ENCODE measurements around the gene PIK3AP1. TPM values are rescaled to one million over a fixed set of nuclear protein-coding genes. Genes with fewer than 3 reads are reported as not detected.
"Not testable (repeated sequence)": the region's sequence is repeated elsewhere in the genome, so short reads cannot be mapped to it uniquely, and the experiment has no call there.

PIK3AP1 gene
- total and polyA plus RNA-seq, 10 of the 15 experiments (the other 5 are each of a cell fraction or from before 2014, with no cell fraction given): 26.2 to 306 (median 119) TPM

GRCh38 chr10:96576277-96576980 is 143.9 kb downstream of the PIK3AP1 start:
- DNase-seq (ENCODE audit: low read depth, low spot score) (no peak), FAIRE-seq (no peak), ATAC-seq (peak; percentile 72)
- ChIA-PET CTCF (interaction anchor here (0.6 to 1.0 kb wide), 4 partner anchors 11 to 1023 kb away, joined by 3 to 5 read pairs (median 4); partner anchors contain the start of gene TM9SF3), SMC1A (ENCODE audit: uncharacterized antibody, unreplicated experiment) (interaction anchor here (2.3 kb wide), 1 partner anchor 9 kb away, joined by 6 read pairs; no protein-coding TSS in a partner anchor), RAD21 (ENCODE audit: unreplicated experiment) (no interaction called here), POLR2A (interaction anchor here (0.6 to 1.0 kb wide), 2 partner anchors 12 to 25 kb away, joined by 3 read pairs; no protein-coding TSS in a partner anchor)
- in situ Hi-C loops (cut with MboI) (no loop called here), intact Hi-C loops (cut with micrococcal nuclease; ENCODE audit: unreplicated experiment) (no loop called here)
- Histone ChIP-seq H3K27ac (ENCODE audit: control insufficient read depth, insufficient read depth) (peak overlapping the region; percentile 42; the same call in 1 of the 2 replicates), H4K20me1 (ENCODE audit: control insufficient read depth, insufficient read depth) (no peaks in the 10 kb centered on the region), H3K36me3 (ENCODE audit: control insufficient read depth in 2 of 2, insufficient read depth in 2 of 2, low read length in 1 of 2) (peaks cover 0 to 7% of the 10 kb centered on the region in 2 experiments; a peak in 3 of 4 replicates), H3K79me2 (ENCODE audit: control insufficient read depth, insufficient read depth, low read length) (peaks cover 85% of the 10 kb centered on the region), H3K4me3 (no peak overlapping the region), H3K27me3 (replicated peaks in 1 of 2; ENCODE audit: control insufficient read depth in 2 of 2, insufficient read depth in 2 of 2, low read length in 1 of 2) (no peaks in the 10 kb centered on the region), H2AFZ (ENCODE audit: control insufficient read depth, low read depth, low read length) (no peak overlapping the region), H3K4me1 (ENCODE audit: control insufficient read depth, insufficient read depth, low read length) (peaks cover 6% of the 10 kb centered on the region; the same call in 1 of the 2 replicates), H3K4me2 (ENCODE audit: control insufficient read depth, insufficient read depth) (no peak overlapping the region), H3K9ac (ENCODE audit: control insufficient read depth, insufficient read depth, low read length) (no peak overlapping the region), H3K9me3 (replicated peaks; ENCODE audit: control insufficient read depth, insufficient read depth, low read length) (no peaks in the 10 kb centered on the region; the same call in 2 of the 3 replicates)
- no TSS peak for BruUV-seq (replicated peaks)
- TF ChIP-seq CREM (IDR thresholded peaks at IDR 0.05; ENCODE audit: low read depth) (no peak), EED (IDR thresholded peaks at IDR 0.05; ENCODE audit: low read depth) (no peak), ELK1 (IDR thresholded peaks at IDR 0.05; ENCODE audit: low read depth, low read length) (no peak), USF1 (IDR thresholded peaks at IDR 0.05; ENCODE audit: borderline replicate concordance, extremely low read length, insufficient read depth, low read depth, low read length) (no peak), ZNF217 (IDR thresholded peaks at IDR 0.05) (no peak), TAF1 (IDR thresholded peaks at IDR 0.05; ENCODE audit: borderline replicate concordance, low read depth, low read length) (no peak)
- WGBS (ENCODE audit: insufficient coverage, insufficient replicate concordance, low lambda C conversion rate, missing lambda C conversion rate): 0% methylated on average over 1 of the region's 1 CpG

- DNase-seq (ENCODE audit: low read depth, low spot score); FAIRE-seq; H2AFZ ChIP-seq (ENCODE audit: control insufficient read depth, low read depth, low read length); H3K9me3 ChIP-seq (replicated peaks; ENCODE audit: control insufficient read depth, insufficient read depth, low read length); H3K4me2 ChIP-seq (ENCODE audit: control insufficient read depth, insufficient read depth); H3K4me3 ChIP-seq; intact Hi-C loops (cut with micrococcal nuclease; ENCODE audit: unreplicated experiment); H3K36me3 ChIP-seq (ENCODE audit: control insufficient read depth in 2 of 2, insufficient read depth in 2 of 2, low read length in 1 of 2); in situ Hi-C loops (cut with MboI); H3K9ac ChIP-seq (ENCODE audit: control insufficient read depth, insufficient read depth, low read length); ATAC-seq; H4K20me1 ChIP-seq (ENCODE audit: control insufficient read depth, insufficient read depth); H3K27ac ChIP-seq (ENCODE audit: control insufficient read depth, insufficient read depth); H3K27me3 ChIP-seq (replicated peaks in 1 of 2; ENCODE audit: control insufficient read depth in 2 of 2, insufficient read depth in 2 of 2, low read length in 1 of 2); H3K4me1 ChIP-seq (ENCODE audit: control insufficient read depth, insufficient read depth, low read length); BruUV-seq (replicated peaks): not testable (repeated sequence)
- H3K79me2 ChIP-seq (ENCODE audit: control insufficient read depth, insufficient read depth, low read length): peaks cover 76% of the 10 kb centered on the region
- ChIA-PET CTCF (interaction anchor here (1.4 kb wide), 1 partner anchor 9 kb away, joined by 4 read pairs; no protein-coding TSS in a partner anchor), SMC1A (ENCODE audit: uncharacterized antibody, unreplicated experiment) (interaction anchor here (1.3 to 1.9 kb wide), 2 partner anchors 9 to 12 kb away, joined by 3 to 7 read pairs; no protein-coding TSS in a partner anchor), POLR2A (interaction anchor here (2.1 kb wide), 1 partner anchor 8 kb away, joined by 8 read pairs; no protein-coding TSS in a partner anchor), RAD21 (ENCODE audit: unreplicated experiment) (interaction anchor here (0.6 kb wide), 1 partner anchor 25 kb away, joined by 4 read pairs; no protein-coding TSS in a partner anchor)
- 97% methylated on average over 2 of the region's 2 CpGs for WGBS (ENCODE audit: insufficient coverage, insufficient replicate concordance, low lambda C conversion rate, missing lambda C conversion rate)
These were observed 145.8 kb downstream of the PIK3AP1 start for GRCh38 chr10:96574564-96574963.

Data from GM12878 (cell line).